ENCODE results near the gene RBM45. TPM values are rescaled to one million over a fixed set of nuclear protein-coding genes. Genes with fewer than 3 reads are reported as not detected.

Gene RBM45
- total and polyA plus RNA-seq, 4 experiments from 2014 or later, result 11.9 to 28.0 (median 18.1) TPM

- ChIA-PET CTCF (ENCODE audit: partially characterized antibody) (interaction anchor here (1.4 kb wide), 1 partner anchor 296 kb away, joined by 3 read pairs; no protein-coding TSS in a partner anchor), POLR2A (ENCODE audit: partially characterized antibody) (no interaction called here)
- Histone ChIP-seq H3K9me3 (ENCODE audit: control insufficient read depth in 1 of 2, low read length in 2 of 2) (no peaks in the 10 kb centered on the region), H3K4me1 (ENCODE audit: insufficient read depth, low read length) (peaks cover 9% of the 10 kb centered on the region), H3K27ac (ENCODE audit: low read depth, low read length) (no peak overlapping the region), H3K27me3 (ENCODE audit: insufficient read depth, low read length) (no peaks in the 10 kb centered on the region), H3K36me3 (ENCODE audit: insufficient read depth, low read length) (peaks cover 17% of the 10 kb centered on the region), H3K4me3 (ENCODE audit: low read length in 2 of 2) (no peak overlapping the region)
- no peak for DNase-seq
- intact Hi-C loops (cut with micrococcal nuclease), result no loop called here
- Mint-ChIP-seq H3K4me1 (peaks cover 14 to 38% (median 18%) of the 10 kb centered on the region in 4 donors), H3K9me3 (no peaks in the 10 kb centered on the region), H3K27me3 (no peaks in the 10 kb centered on the region), H3K36me3 (peaks cover 51 to 56% of the 10 kb centered on the region in 2 donors), H3K4me3 (peak overlapping the region in 1 of 8 donors; percentile 13), H3K27ac (peak overlapping the region in 1 of 7 donors; percentile 45)
Measured at GRCh38 chr2:178119179-178119922, 7.1 kb downstream of the RBM45 start.

- no peak overlapping the region for H3K27ac ChIP-seq (ENCODE audit: low read depth, low read length)
- H3K36me3 Mint-ChIP-seq, result peaks cover 62 to 69% of the 10 kb centered on the region in 2 donors
- ChIA-PET CTCF (ENCODE audit: partially characterized antibody) (interaction anchor here (1.4 to 3.3 kb wide), 2 partner anchors 11 to 14 kb away, joined by 5 to 27 read pairs; partner anchors contain the start of gene RBM45), POLR2A (ENCODE audit: partially characterized antibody) (interaction anchor here (1.2 kb wide), 1 partner anchor 11 kb away, joined by 4 read pairs; the partner anchor contains the start of gene RBM45)
- no peaks in the 10 kb centered on the region for H3K9me3 ChIP-seq (ENCODE audit: control insufficient read depth in 1 of 2, low read length in 2 of 2)
- no peaks in the 10 kb centered on the region for H3K27me3 Mint-ChIP-seq
- H3K4me1 Mint-ChIP-seq, result peaks cover 5 to 20% (median 10%) of the 10 kb centered on the region in 4 donors
- intact Hi-C loops (cut with micrococcal nuclease), result no loop called here
- DNase-seq, result no peak
- peaks cover 21% of the 10 kb centered on the region for H3K36me3 ChIP-seq (ENCODE audit: insufficient read depth, low read length)
- no peaks in the 10 kb centered on the region for H3K4me1 ChIP-seq (ENCODE audit: insufficient read depth, low read length)
- no peak overlapping the region for H3K4me3 ChIP-seq (ENCODE audit: low read length in 2 of 2)
- H3K4me3 Mint-ChIP-seq, result no peak overlapping the region
- H3K27me3 ChIP-seq (ENCODE audit: insufficient read depth, low read length), result no peaks in the 10 kb centered on the region
- no peaks in the 10 kb centered on the region for H3K9me3 Mint-ChIP-seq
- H3K27ac Mint-ChIP-seq, result no peak overlapping the region
Measured at GRCh38 chr2:178123163-178123562, 10.9 kb downstream of the RBM45 start.

GRCh38 chr2:178125125-178125524, 12.9 kb downstream of the RBM45 start:
- H3K4me1 Mint-ChIP-seq, result peaks cover 0 to 10% (median 7%) of the 10 kb centered on the region in 4 donors
- CTCF ChIA-PET (ENCODE audit: partially characterized antibody), result interaction anchor here (3.3 kb wide), 1 partner anchor 13 kb away, joined by 27 read pairs; the partner anchor contains the start of gene RBM45
- H3K27ac ChIP-seq (ENCODE audit: low read depth, low read length), result no peak overlapping the region
- no peaks in the 10 kb centered on the region for H3K27me3 Mint-ChIP-seq
- no peak overlapping the region for H3K4me3 ChIP-seq (ENCODE audit: low read length in 2 of 2)
- peaks cover 59 to 69% of the 10 kb centered on the region in 2 donors for H3K36me3 Mint-ChIP-seq
- intact Hi-C loops (cut with micrococcal nuclease), result no loop called here
- H3K27me3 ChIP-seq (ENCODE audit: insufficient read depth, low read length), result no peaks in the 10 kb centered on the region
- peaks cover 21% of the 10 kb centered on the region for H3K36me3 ChIP-seq (ENCODE audit: insufficient read depth, low read length)
- no peak overlapping the region for H3K4me3 Mint-ChIP-seq
- POLR2A ChIA-PET (ENCODE audit: partially characterized antibody), result no interaction called here
- no peaks in the 10 kb centered on the region for H3K4me1 ChIP-seq (ENCODE audit: insufficient read depth, low read length)
- no peaks in the 10 kb centered on the region for H3K9me3 Mint-ChIP-seq
- DNase-seq, result no peak
- H3K9me3 ChIP-seq (ENCODE audit: control insufficient read depth in 1 of 2, low read length in 2 of 2), result no peaks in the 10 kb centered on the region
- H3K27ac Mint-ChIP-seq, result peak overlapping the region in 2 of 7 donors; percentile 20 to 44

- POLR2A ChIA-PET (ENCODE audit: partially characterized antibody), result no interaction called here
- peaks cover 21% of the 10 kb centered on the region for H3K36me3 ChIP-seq (ENCODE audit: insufficient read depth, low read length)
- intact Hi-C loops (cut with micrococcal nuclease), result no loop called here
- H3K36me3 Mint-ChIP-seq, result peaks cover 55 to 67% of the 10 kb centered on the region in 2 donors
- H3K4me3 ChIP-seq (ENCODE audit: low read length in 2 of 2), result no peak overlapping the region
- DNase-seq, result no peak
- CTCF ChIA-PET (ENCODE audit: partially characterized antibody), result interaction anchor here (3.3 kb wide), 1 partner anchor 14 kb away, joined by 27 read pairs; the partner anchor contains the start of gene RBM45
- H3K9me3 Mint-ChIP-seq, result no peaks in the 10 kb centered on the region
- no peaks in the 10 kb centered on the region for H3K27me3 ChIP-seq (ENCODE audit: insufficient read depth, low read length)
- H3K27ac ChIP-seq (ENCODE audit: low read depth, low read length), result no peak overlapping the region
- no peak overlapping the region for H3K4me3 Mint-ChIP-seq
- H3K4me1 Mint-ChIP-seq, result peaks cover 0 to 8% (median 7%) of the 10 kb centered on the region in 4 donors
- H3K27me3 Mint-ChIP-seq, result no peaks in the 10 kb centered on the region
- no peaks in the 10 kb centered on the region for H3K9me3 ChIP-seq (ENCODE audit: control insufficient read depth in 1 of 2, low read length in 2 of 2)
- H3K4me1 ChIP-seq (ENCODE audit: insufficient read depth, low read length), result no peaks in the 10 kb centered on the region
- peak overlapping the region in 1 of 7 donors; percentile 20 for H3K27ac Mint-ChIP-seq
Measured at GRCh38 chr2:178125862-178126261, 13.6 kb downstream of the RBM45 start.

- Mint-ChIP-seq H3K9me3 (no peaks in the 10 kb centered on the region), H3K4me3 (no peak overlapping the region), H3K27me3 (no peaks in the 10 kb centered on the region), H3K27ac (peak overlapping the region in 1 of 7 donors; percentile 37), H3K36me3 (peaks cover 40 to 53% of the 10 kb centered on the region in 2 donors), H3K4me1 (peaks cover 0 to 7% (median 5%) of the 10 kb centered on the region in 4 donors)
- POLR2A ChIA-PET (ENCODE audit: partially characterized antibody), result no interaction called here
- H3K4me1 ChIP-seq (ENCODE audit: insufficient read depth, low read length), result no peaks in the 10 kb centered on the region
- no peaks in the 10 kb centered on the region for H3K27me3 ChIP-seq (ENCODE audit: insufficient read depth, low read length)
- intact Hi-C loops (cut with micrococcal nuclease), result no loop called here
- no peak overlapping the region for H3K27ac ChIP-seq (ENCODE audit: low read depth, low read length)
- H3K9me3 ChIP-seq (ENCODE audit: control insufficient read depth in 1 of 2, low read length in 2 of 2), result no peaks in the 10 kb centered on the region
- no peak for DNase-seq
- no peak overlapping the region for H3K4me3 ChIP-seq (ENCODE audit: low read length in 2 of 2)
- CTCF ChIA-PET (ENCODE audit: partially characterized antibody), result interaction anchor here (0.6 to 5.8 kb wide), 4 partner anchors 11 to 150 kb away, joined by 3 to 34 read pairs (median 4); partner anchors contain the start of gene RBM45
- peaks cover 8% of the 10 kb centered on the region for H3K36me3 ChIP-seq (ENCODE audit: insufficient read depth, low read length)
Measured at GRCh38 chr2:178128836-178129630, 16.8 kb downstream of the RBM45 start.

- Mint-ChIP-seq H3K27me3 (no peaks in the 10 kb centered on the region), H3K27ac (peak overlapping the region in 1 of 7 donors; percentile 2), H3K4me3 (no peak overlapping the region), H3K4me1 (no peaks in the 10 kb centered on the region), H3K9me3 (no peaks in the 10 kb centered on the region), H3K36me3 (peaks cover 21 to 22% of the 10 kb centered on the region in 2 donors)
- no peak overlapping the region for H3K4me3 ChIP-seq (ENCODE audit: low read length in 2 of 2)
- no peaks in the 10 kb centered on the region for H3K9me3 ChIP-seq (ENCODE audit: control insufficient read depth in 1 of 2, low read length in 2 of 2)
- peaks cover 10% of the 10 kb centered on the region for H3K36me3 ChIP-seq (ENCODE audit: insufficient read depth, low read length)
- CTCF ChIA-PET (ENCODE audit: partially characterized antibody), result interaction anchor here (0.9 to 1.4 kb wide), 3 partner anchors 12 to 278 kb away, joined by 3 to 4 read pairs (median 3); no protein-coding TSS in a partner anchor
- no peak for DNase-seq
- no peaks in the 10 kb centered on the region for H3K27me3 ChIP-seq (ENCODE audit: insufficient read depth, low read length)
- POLR2A ChIA-PET (ENCODE audit: partially characterized antibody), result no interaction called here
- no peak overlapping the region for H3K27ac ChIP-seq (ENCODE audit: low read depth, low read length)
- intact Hi-C loops (cut with micrococcal nuclease), result no loop called here
- no peaks in the 10 kb centered on the region for H3K4me1 ChIP-seq (ENCODE audit: insufficient read depth, low read length)
Measured at GRCh38 chr2:178136321-178137025, 24.2 kb downstream of the RBM45 start.
